Right lobe of liver (tissue), 4 donors: Measurements from ENCODE around the gene TBC1D25.

Source experiments
- POLR2A ChIP-seq: fragments of 450-650 bp; IDR thresholded peaks from one replicate; pipeline ENCODE4 v1.6.1; 2017; ENCODE audit warnings: antibody characterized with exemption, mild to moderate bottlenecking
- TF ChIP-seq, protein P1 (sequence below), 4 donors: fragments of 200-600 bp in 3 of 4; fragments of 450-650 bp in 1 of 4; IDR thresholded peaks; one replicate each; pipeline versions ENCODE4 v1.5.1 to v1.8.0; 2016 to 2022; ENCODE audit warnings: antibody characterized with exemption in 4 of 4, mild to moderate bottlenecking in 2 of 4
- donor health status: DM: no; HTN: no; CAD: no.
- donor health status: DM: no; HTN: no; CAD: no.
- donor health status: DM: no; HTN: yes; CAD: no.

DNA sequence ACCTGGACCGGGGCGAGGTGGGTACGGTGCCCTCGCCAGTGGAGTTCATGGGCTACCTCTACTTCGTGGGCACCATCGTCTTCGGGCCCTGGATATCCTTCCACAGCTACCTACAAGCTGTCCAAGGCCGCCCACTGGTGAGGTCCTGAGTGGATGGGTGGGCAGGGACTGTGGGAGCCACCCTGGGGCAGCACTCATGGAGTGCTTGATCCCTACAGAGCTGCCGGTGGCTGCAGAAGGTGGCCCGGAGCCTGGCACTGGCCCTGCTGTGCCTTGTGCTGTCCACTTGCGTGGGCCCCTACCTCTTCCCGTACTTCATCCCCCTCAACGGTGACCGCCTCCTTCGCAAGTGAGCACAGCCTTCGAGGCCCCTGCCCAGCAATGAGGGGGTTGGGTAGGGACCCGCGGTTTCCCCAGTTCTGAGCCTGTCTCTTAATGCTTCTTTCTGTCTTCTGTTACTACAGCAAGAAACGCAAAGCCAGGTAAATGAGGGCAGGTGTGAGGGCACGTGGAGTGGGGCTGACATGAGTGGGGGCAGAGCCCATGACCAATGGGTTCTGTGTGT lies 27.1 kb upstream of the TBC1D25 start:
- TF ChIP-seq POLR2A = no peak
- TF ChIP-seq, protein P1, sequence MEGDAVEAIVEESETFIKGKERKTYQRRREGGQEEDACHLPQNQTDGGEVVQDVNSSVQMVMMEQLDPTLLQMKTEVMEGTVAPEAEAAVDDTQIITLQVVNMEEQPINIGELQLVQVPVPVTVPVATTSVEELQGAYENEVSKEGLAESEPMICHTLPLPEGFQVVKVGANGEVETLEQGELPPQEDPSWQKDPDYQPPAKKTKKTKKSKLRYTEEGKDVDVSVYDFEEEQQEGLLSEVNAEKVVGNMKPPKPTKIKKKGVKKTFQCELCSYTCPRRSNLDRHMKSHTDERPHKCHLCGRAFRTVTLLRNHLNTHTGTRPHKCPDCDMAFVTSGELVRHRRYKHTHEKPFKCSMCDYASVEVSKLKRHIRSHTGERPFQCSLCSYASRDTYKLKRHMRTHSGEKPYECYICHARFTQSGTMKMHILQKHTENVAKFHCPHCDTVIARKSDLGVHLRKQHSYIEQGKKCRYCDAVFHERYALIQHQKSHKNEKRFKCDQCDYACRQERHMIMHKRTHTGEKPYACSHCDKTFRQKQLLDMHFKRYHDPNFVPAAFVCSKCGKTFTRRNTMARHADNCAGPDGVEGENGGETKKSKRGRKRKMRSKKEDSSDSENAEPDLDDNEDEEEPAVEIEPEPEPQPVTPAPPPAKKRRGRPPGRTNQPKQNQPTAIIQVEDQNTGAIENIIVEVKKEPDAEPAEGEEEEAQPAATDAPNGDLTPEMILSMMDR (IDR thresholded peaks at IDR 0.05) = no peak
